Stimulated activated CD8-positive, alpha-beta memory T cell treated with anti-CD3 and anti-CD28 coated beads, Interleukin-15, amount 100 ng/mL, for 48 hours (primary cell): ENCODE results near the gene SOCS3.
A peak's percentile ranks its signal among the peaks of the same experiment; 100 is the strongest.
"Not testable (repeated sequence)": the region's sequence is repeated elsewhere in the genome, so short reads cannot be mapped to it uniquely, and the experiment has no call there.

Experiments used
- DNase-seq, 2 donors: peaks; one replicate each; pipeline ENCODE4 v3.0.0-alpha.2; 2020; ENCODE audit warnings: low read depth in 2 of 2

The SOCS3 gene

DNA sequence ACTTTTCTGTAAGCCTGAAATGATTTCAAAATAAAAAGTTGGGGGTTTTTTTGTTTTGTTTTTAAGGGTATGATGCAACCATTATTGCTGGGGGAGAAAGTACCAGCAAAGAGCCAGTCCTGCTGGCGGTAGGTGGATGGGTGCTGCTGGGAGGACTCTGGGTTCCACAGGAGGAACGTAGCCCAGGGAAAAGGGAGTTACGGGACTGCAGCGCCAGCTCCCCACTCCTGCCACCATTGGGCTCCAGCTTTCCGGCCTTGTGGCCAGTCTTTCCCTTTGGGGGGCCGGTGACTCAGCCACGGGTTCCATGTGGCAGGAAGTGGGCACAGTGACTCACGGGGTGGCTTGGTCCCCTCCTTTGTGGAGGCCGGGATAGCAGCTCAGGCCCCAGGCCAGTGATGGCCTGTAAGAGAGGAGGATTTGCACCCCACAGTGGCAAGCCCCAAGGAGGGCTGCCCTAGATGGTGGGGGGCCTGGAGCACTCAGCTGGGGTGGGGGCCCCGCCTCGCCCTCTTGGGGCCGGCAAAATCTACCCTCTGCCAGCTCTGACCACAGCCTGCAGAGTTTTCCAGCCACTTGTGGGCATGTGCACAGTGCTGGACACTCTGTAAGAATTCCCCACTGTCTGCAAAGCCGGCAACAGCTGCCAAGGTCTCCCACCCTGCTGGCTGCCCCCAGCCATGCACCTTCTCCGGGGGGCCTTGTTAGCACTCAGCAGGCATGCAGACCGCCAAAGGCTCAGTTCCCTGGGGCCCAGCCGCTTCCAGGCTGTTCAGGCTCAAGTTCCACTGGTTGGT is 30.4 kb downstream of the SOCS3 start:
- peak; percentile 27 to 41 for DNase-seq

DNA sequence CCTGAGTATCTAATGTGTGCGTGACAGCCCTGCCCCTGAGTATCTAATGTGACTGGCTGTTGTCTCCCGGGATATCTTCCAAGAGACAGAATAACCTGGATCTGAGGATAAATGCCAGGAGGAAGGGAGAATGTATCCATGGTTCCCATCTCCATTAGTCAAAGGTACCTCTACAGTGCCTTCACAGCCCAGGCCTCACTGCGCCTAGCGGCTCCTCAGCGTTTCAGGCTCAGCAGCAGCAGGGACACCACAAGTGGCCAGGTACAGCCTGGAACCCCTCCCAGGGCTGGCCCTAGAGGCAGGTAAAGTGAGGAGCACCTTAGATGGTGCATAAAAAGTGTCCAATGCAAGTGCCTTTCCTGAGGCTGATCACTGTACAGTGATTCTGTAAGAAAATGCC is 32.0 kb downstream of the SOCS3 start:
- DNase-seq: no peak

- no peak for DNase-seq
These were observed 34.7 kb downstream of the SOCS3 start for GRCh38 chr17:78325076-78325687.

- peak in 1 of 2 donors; percentile 18 for DNase-seq
These were observed 35.3 kb downstream of the SOCS3 start for GRCh38 chr17:78324391-78325075.

- DNase-seq: no peak
These were observed 36.0 kb downstream of the SOCS3 start for GRCh38 chr17:78323826-78324390.

- DNase-seq: no peak
These were observed 36.9 kb downstream of the SOCS3 start for GRCh38 chr17:78322858-78323455.

- no peak for DNase-seq
These were observed 37.5 kb downstream of the SOCS3 start for GRCh38 chr17:78322327-78322857.

- DNase-seq: no peak
These were observed 41.0 kb downstream of the SOCS3 start for GRCh38 chr17:78318843-78319242.

DNA sequence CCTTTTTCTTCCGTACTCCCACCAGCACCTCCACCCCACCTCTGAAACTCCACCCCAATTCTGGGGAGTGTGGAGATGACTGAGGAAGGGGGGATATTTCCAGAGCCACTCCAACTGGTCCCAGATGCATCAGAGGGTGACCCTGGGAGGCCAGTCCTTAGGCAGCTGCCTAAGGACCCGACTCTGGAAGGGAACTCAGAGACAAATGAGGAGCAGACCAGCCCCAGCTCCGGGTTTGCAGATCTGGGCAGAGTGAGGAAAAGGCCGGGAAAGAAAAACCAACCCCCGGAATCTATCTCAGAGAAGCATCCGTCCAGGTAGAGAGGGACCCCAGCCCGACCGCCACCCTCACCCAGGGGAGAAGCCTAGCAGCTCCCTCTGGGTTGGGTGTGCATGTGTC is 41.5 kb downstream of the SOCS3 start:
- no peak for DNase-seq

DNA sequence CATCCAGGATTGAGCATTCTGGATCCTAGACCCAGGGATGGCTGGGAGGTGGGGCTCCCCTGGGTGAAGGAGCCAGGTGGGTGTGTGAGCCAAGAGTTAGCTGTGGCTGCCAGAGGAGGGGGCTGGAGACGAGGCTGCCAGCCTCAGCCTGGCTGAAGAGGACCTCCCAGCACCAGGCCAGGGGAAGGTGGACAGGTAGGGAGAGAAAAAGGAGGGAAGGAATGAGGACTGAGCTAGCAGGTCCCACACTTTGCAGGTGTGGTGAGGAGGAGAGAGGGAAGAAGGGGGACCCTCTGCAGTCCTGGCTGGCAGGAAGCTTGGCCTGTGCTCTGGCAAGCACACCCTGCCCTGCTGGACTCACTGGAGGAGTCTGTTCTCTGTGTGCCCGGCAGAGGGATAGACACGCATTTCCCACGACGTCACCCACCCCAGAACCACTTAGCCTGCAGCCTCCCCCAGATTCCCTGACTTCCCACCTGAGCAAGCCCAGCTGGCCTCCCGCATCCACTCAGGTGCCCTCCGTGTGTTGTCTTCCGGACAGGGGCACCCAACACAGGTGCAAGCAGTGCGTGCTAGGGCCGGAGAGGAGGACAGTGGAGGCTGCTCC is 42.0 kb downstream of the SOCS3 start:
- DNase-seq: no peak

DNA sequence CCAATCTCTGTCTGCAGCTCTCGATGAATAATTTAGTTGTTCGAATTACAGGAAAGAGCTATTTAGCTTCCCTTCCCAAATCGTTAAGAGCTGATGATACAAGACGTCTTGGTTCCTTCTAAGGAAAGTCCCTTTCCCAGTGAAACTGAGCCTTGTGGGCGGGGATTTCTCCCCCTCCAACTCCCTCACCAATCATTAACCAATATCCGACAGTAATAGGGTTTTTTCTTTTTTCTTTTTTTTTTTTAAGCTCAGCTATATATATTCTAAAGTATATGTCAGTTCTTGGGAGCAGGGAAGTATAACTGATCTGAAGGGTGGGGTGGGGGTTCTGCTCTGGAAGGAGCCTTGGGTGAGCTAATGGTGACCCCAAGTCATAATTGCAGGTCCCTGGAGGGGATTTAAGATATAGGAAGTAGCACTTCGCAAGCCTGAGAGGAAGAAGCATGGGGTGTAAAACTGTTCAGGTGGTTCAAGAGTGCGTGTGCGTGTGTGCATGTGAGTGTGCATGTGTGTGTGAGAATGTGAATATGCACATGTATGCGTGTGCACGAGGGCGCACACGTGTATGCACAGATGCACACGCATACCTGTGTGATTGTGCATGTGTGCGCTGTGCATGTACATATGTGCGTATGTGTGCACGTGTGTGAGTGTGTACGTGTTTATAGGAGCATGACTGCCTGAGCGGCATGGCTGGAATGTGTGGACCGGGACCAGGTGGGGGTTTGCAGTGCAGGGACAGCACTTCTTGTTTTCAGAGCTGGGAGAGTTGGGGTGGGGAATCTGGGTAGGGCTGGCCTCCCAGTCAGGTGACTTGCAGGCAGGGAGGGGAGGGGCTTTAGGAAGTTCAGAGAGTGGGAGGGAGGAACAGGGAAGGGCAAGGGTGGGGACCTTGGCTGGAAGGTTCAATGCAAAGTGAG is 42.7 kb downstream of the SOCS3 start:
- no peak for DNase-seq

GRCh38 chr17:78316115-78316866 is 43.6 kb downstream of the SOCS3 start:
- no peak for DNase-seq

DNA sequence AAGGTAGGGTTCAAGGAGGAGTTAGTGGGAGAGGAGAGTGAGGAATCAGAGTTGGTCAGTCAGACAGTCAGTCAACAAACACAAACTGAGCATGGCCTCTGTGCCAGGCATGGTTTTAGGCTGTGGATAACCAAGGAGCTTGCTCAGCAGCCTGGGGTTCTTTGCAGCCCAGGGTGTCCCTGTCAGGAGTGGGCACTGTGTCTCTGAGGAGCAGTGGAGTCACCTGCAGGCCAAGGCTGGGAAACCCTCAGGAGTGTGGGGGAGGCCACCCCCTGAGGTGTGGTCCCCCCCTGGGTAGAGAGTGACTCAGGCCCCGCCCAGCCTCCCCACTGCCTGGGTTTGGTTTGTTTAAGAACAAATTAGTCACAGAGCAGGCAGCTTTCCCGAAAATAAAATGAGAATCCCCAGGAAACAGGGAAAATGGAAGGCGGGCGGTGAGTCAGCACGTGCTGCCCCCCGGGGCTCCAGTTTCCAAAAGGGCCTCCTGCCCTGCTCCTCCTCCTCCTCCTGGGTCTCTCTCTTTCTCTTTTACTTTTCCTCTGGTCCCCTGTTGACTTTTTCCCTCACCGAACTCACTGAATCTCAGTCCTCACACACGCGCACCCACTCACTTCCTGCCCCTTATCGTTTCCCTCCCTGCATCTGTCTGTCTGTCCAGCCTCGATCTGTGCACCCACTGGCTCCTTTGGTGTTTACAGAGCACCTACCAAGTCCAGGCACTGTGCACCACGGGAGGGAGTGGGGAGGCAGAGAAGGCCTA is 44.3 kb downstream of the SOCS3 start:
- peak; percentile 55 to 61 for DNase-seq

GRCh38 chr17:78314683-78315354 is 45.1 kb downstream of the SOCS3 start:
- no peak for DNase-seq

GRCh38 chr17:78313735-78314648 is 45.9 kb downstream of the SOCS3 start:
- peak; percentile 73 to 75 for DNase-seq

- DNase-seq: not testable (repeated sequence)
These were observed 50.1 kb downstream of the SOCS3 start for GRCh38 chr17:78309659-78310255.
